Mucosa of descending colon (tissue), 3 donors: ENCODE measurements around the gene GRK3. TPM values are rescaled to one million over a fixed set of nuclear protein-coding genes. Genes with fewer than 3 reads are reported as not detected.
"Not testable (repeated sequence)": the region's sequence is repeated elsewhere in the genome, so short reads cannot be mapped to it uniquely, and the experiment has no call there.

Source experiments
- ATAC-seq: fragments of 200-7000 bp; cut with Tn5 transposase; one replicate; pipeline ENCODE4 v1.9.1; 2020; ENCODE audit warnings: mild to moderate bottlenecking, moderate library complexity
- DNase-seq, 3 donors: peaks; one replicate each; pipeline ENCODE4 v3.0.0-alpha.2; 2020
- H3K36me3 ChIP-seq: fragments of 200-600 bp; one replicate; pipeline ENCODE4 v1.8.0; 2021; ENCODE audit warnings: low read depth, mild to moderate bottlenecking
- H3K4me1 ChIP-seq: fragments of 200-600 bp; one replicate; pipeline ENCODE4 v1.8.0; 2021; ENCODE audit warnings: low read depth, mild to moderate bottlenecking
- H3K4me3 ChIP-seq: fragments of 200-600 bp; one replicate; pipeline ENCODE4 v1.8.0; 2021; ENCODE audit warnings: mild to moderate bottlenecking
- H3K9me3 ChIP-seq: fragments of 200-600 bp; one replicate; pipeline ENCODE4 v1.8.0; 2021; ENCODE audit warnings: mild to moderate bottlenecking
- CTCF ChIP-seq: fragments of 200-600 bp; IDR thresholded peaks from one replicate; pipeline ENCODE4 v1.8.0; 2022; ENCODE audit warnings: antibody characterized with exemption, mild to moderate bottlenecking
- intact Hi-C, 2 donors: fragments of 100-400 bp; cut with DNase I in 1 of 2; cut with micrococcal nuclease in 1 of 2; formaldehyde crosslinking; loops; one replicate each; pipeline versions ENCODE4 v1.11.0 to v1.11.1; 2022; cut with DNase I, micrococcal nuclease
- total RNA-seq, 3 donors: library from RNA; stranded (reverse); fragmentation: NEBNext Ultra II Directional in 2 of 3; extraction: Animal tissue kit (Norgen Biotek cat#: 25700) in 2 of 3; gene quantifications; one replicate each; pipeline versions ENCODE4 v1.2.1 to v1.2.4, GENCODE V29; 2021 to 2023
- donor health status: DM: no; HTN: no; CAD: no; lungs with moderate emphysema.
- donor health status: DM: no; HTN: no; CAD: no.
- donor health status: DM: no; HTN: yes; CAD: no.

GRK3 gene
- total RNA-seq, 3 donors from 2014 or later, result 2.1 to 16.1 (median 3.2) TPM

GRCh38 chr22:25555586-25555985 is 8.9 kb upstream of the GRK3 start:
- intact Hi-C loops, result no loop called here

GRCh38 chr22:25557218-25557617 is 7.3 kb upstream of the GRK3 start:
- H3K9me3 ChIP-seq, result no peaks in the 10 kb centered on the region
- ATAC-seq, result no peak

More at GRCh38 chr22:25555586-25555985, 8.9 kb upstream of the GRK3 start:
- Histone ChIP-seq H3K4me3 (no peak overlapping the region), H3K36me3 (no peaks in the 10 kb centered on the region), H3K9me3 (no peaks in the 10 kb centered on the region), H3K4me1 (no peaks in the 10 kb centered on the region)
- no peak for DNase-seq
- no peak for ATAC-seq
- no peak for TF ChIP-seq CTCF

GRCh38 chr22:25558341-25558740 is 6.1 kb upstream of the GRK3 start:
- no peaks in the 10 kb centered on the region for H3K36me3 ChIP-seq
- TF ChIP-seq CTCF, result no peak

More at GRCh38 chr22:25557218-25557617, 7.3 kb upstream of the GRK3 start:
- no peak for DNase-seq
- no peaks in the 10 kb centered on the region for H3K4me1 ChIP-seq
- no peak overlapping the region for H3K4me3 ChIP-seq
- intact Hi-C loops, result no loop called here
- TF ChIP-seq CTCF, result no peak
- no peaks in the 10 kb centered on the region for H3K36me3 ChIP-seq

GRCh38 chr22:25559910-25560309 is 4.6 kb upstream of the GRK3 start:
- intact Hi-C loops, H3K4me1 ChIP-seq, H3K4me3 ChIP-seq, H3K9me3 ChIP-seq, ATAC-seq, DNase-seq, H3K36me3 ChIP-seq: not testable (repeated sequence)

More at GRCh38 chr22:25558341-25558740, 6.1 kb upstream of the GRK3 start:
- DNase-seq (no peak), ATAC-seq (no peak)
- intact Hi-C loops, result no loop called here
- Histone ChIP-seq H3K9me3 (no peaks in the 10 kb centered on the region), H3K4me3 (no peak overlapping the region), H3K4me1 (no peaks in the 10 kb centered on the region)

GRCh38 chr22:25561182-25561581 is 3.3 kb upstream of the GRK3 start:
- intact Hi-C loops, H3K4me3 ChIP-seq, ATAC-seq: not testable (repeated sequence)

GRCh38 chr22:25561927-25562326 is 2.5 kb upstream of the GRK3 start:
- H3K9me3 ChIP-seq, ATAC-seq, intact Hi-C loops, H3K36me3 ChIP-seq, DNase-seq, H3K4me1 ChIP-seq, H3K4me3 ChIP-seq: not testable (repeated sequence)

More at GRCh38 chr22:25561182-25561581, 3.3 kb upstream of the GRK3 start:
- DNase-seq, H3K36me3 ChIP-seq, H3K9me3 ChIP-seq, H3K4me1 ChIP-seq: not testable (repeated sequence)

GRCh38 chr22:25562966-25563760 is 1.3 kb upstream of the GRK3 start:
- intact Hi-C loops, H3K9me3 ChIP-seq, H3K4me3 ChIP-seq, H3K4me1 ChIP-seq, ATAC-seq, DNase-seq, H3K36me3 ChIP-seq: not testable (repeated sequence)
